Activated T-cell treated with anti-CD3 and anti-CD28 coated beads, Interleukin-2, amount 50 U/mL, for 72 hours (primary cell): ENCODE results near the gene C12orf57. TPM values are rescaled to one million over a fixed set of nuclear protein-coding genes. Genes with fewer than 3 reads are reported as not detected.

Experiments
- ATAC-seq, 2 donors: fragments of 150-1000 bp; cut with Tn5 transposase; replicated peaks in 1 of 2; 2 replicates each; pipeline ENCODE4 v1.10.0; 2021; ENCODE audit warnings: moderate library complexity in 2 of 2, mild to moderate bottlenecking in 1 of 2
- DNase-seq, 2 donors: peaks; one replicate each; pipeline ENCODE4 v3.0.0; 2021 to 2022; ENCODE audit warnings: mixed read lengths in 1 of 2
- H3K27ac Mint-ChIP-seq: one replicate; pipeline ENCODE4 v1.8.0; 2022; ENCODE audit warnings: mild to moderate bottlenecking, moderate library complexity, mixed read lengths
- H3K27me3 Mint-ChIP-seq: one replicate; pipeline ENCODE4 v1.8.0; 2022; ENCODE audit warnings: low read depth, mixed read lengths
- H3K36me3 Mint-ChIP-seq, 2 donors: one replicate each; pipeline ENCODE4 v1.8.0; 2022; ENCODE audit warnings: mixed read lengths in 2 of 2, mild to moderate bottlenecking in 1 of 2; ENCODE audit not compliant: insufficient read depth in 2 of 2
- H3K4me1 Mint-ChIP-seq: one replicate; pipeline ENCODE4 v1.8.0; 2022; ENCODE audit warnings: low read depth, mixed read lengths
- H3K4me3 Mint-ChIP-seq, 2 donors: one replicate each; pipeline ENCODE4 v1.8.0; 2022; ENCODE audit warnings: mild to moderate bottlenecking in 2 of 2, mixed read lengths in 2 of 2, moderate library complexity in 2 of 2
- H3K9me3 Mint-ChIP-seq, 2 donors: one replicate each; pipeline ENCODE4 v1.8.0; 2022; ENCODE audit warnings: mixed read lengths in 2 of 2
- total RNA-seq, 2 donors: library from RNA; stranded (reverse); gene quantifications; one replicate each; pipeline ENCODE4 v1.2.3, GENCODE V29; 2022

Gene C12orf57
- total RNA-seq, 2 donors from 2014 or later: 259 to 301 TPM

DNA sequence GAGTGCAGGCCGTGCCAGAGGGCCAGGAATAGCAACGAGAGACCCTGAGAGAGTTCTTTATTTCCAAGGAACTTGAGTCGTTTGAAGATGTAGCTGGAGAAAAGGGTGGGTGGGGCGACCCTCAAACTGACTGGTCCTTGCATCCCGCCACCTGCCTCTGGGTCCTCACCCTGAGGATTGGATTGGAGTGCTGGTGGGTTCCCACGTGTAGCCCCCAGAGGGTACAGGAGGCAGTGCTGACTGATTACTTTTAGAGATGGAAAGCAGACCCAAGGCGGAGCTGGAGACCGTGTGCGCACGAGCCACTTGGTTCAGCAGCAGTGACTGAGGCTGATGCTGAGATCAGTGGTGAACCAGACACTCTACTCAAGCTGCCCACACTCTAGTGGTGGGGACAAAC is 33.8 kb downstream of the C12orf57 start:
- no peak overlapping the region for H3K4me3 Mint-ChIP-seq
- DNase-seq: no peak
- H3K9me3 Mint-ChIP-seq: no peaks in the 10 kb centered on the region
- peak overlapping the region; percentile 29 for H3K27ac Mint-ChIP-seq
- peaks cover 6 to 29% of the 10 kb centered on the region in 2 donors for H3K36me3 Mint-ChIP-seq
- no peaks in the 10 kb centered on the region for H3K27me3 Mint-ChIP-seq
- ATAC-seq: no peak
- H3K4me1 Mint-ChIP-seq: peaks cover 14% of the 10 kb centered on the region

DNA sequence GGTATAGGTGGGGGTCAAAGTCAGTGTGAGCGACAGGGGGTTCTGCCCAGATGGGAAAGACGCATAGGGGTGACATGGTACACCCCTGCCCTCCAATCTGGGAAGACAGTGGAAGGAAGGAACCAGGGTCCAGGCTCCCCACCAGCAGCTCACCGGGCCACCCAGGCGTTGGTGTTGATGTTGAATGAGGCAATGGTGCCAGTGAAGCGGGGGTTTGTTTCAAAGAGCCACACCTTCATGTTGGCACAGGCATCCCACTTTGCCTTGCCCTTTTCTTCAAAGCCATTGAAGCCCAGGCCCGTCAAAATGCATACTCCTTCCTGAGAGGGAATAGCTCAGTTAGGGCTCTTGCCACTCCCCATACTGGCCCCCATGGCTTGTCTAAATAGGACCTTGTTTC is 34.4 kb downstream of the C12orf57 start:
- Mint-ChIP-seq H3K9me3 (no peaks in the 10 kb centered on the region), H3K36me3 (peaks cover 6 to 29% of the 10 kb centered on the region in 2 donors), H3K4me3 (no peak overlapping the region), H3K27me3 (no peaks in the 10 kb centered on the region), H3K27ac (no peak overlapping the region), H3K4me1 (peaks cover 8% of the 10 kb centered on the region)
- no peak for DNase-seq
- ATAC-seq: no peak

DNA sequence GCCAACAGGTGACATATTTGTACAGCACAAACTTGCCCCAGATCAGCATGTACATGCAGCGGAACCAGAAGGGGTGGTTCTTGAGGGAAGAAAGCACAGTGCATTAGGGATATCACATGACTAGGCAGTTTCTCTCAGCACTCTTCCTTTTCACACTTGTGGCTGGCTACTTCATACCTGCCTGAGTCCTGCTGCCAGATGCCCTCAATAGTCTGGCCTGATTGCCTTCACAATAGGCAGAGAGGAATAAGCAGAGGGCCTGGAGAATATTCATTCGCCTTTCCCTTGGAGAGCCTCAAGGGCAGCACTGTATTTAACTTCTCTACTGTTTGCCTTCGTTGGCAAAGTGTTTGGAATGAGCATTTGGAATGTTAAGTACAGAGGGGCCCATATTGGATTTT is 34.8 kb downstream of the C12orf57 start:
- Mint-ChIP-seq H3K9me3 (no peaks in the 10 kb centered on the region), H3K27me3 (no peaks in the 10 kb centered on the region), H3K36me3 (peaks cover 6 to 29% of the 10 kb centered on the region in 2 donors), H3K27ac (peak overlapping the region; percentile 56), H3K4me1 (peaks cover 4% of the 10 kb centered on the region), H3K4me3 (no peak overlapping the region)
- DNase-seq (no peak), ATAC-seq (no peak)

DNA sequence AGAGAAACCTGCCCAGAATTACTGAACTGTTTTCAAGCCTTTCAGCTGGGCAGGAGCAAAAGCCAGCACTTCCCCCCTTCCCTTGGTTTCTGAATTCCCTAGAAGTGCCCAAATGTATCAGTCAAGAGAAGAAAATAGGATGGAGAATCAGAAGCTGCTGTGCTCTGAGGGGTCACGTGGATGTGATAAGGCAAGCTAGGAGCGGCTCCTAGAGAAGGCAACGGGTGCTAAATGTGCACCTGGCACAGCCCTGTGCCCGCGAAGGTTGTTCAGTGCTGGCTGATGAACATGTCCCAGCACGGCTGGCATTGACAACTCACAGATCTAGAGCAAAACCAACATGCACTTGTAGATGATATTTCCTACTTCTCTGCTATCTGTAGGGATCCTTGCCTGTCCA is 35.2 kb downstream of the C12orf57 start:
- no peaks in the 10 kb centered on the region for H3K9me3 Mint-ChIP-seq
- ATAC-seq (no peak), DNase-seq (no peak)
- no peak overlapping the region for H3K4me3 Mint-ChIP-seq
- H3K27me3 Mint-ChIP-seq: no peaks in the 10 kb centered on the region
- peak overlapping the region; percentile 56 for H3K27ac Mint-ChIP-seq
- H3K36me3 Mint-ChIP-seq: peaks cover 6 to 29% of the 10 kb centered on the region in 2 donors
- no peaks in the 10 kb centered on the region for H3K4me1 Mint-ChIP-seq

DNA sequence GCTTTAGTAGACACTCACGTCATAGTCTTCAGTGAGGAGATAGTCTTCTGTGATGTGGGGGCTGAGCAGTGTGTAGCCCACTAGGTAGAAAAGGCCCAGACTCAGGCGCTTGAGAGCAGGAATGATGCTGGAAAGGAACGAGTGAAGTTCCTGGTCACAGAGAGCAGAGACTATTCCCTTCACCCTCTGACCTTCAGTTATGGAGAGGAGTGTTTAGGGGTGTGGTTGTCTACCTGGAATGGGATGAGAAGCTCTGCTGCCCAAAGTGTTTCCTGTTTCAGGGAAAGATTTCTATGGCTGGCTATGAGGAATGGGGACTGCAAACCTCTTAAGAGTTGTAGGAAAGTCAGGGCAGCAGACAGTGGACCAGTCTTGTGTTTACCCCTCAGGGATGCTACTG is 35.6 kb downstream of the C12orf57 start:
- Mint-ChIP-seq H3K27ac (peak overlapping the region; percentile 56), H3K4me3 (no peak overlapping the region), H3K36me3 (peaks cover 6 to 30% of the 10 kb centered on the region in 2 donors), H3K27me3 (no peaks in the 10 kb centered on the region), H3K9me3 (no peaks in the 10 kb centered on the region), H3K4me1 (no peaks in the 10 kb centered on the region)
- DNase-seq (no peak), ATAC-seq (no peak)

DNA sequence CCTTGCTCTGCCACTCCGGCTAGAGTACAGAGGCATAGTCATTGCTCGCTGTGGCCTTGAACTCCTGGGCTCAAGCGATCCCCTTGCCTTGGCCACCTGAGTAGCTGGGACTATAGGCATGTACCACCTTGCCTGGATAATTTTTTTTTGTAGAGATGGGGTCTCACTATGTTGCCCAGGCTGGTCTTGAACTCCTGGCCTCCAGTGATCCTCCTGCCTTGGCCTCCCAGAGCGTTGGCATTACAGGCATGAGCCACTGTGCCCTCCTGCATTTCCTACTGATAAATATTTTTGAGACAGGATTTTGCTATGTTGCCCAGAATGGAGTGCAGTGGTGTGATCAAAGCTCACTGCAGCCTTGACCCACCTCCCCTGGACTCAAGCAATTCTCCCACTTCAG is 36.3 kb downstream of the C12orf57 start:
- Mint-ChIP-seq H3K36me3 (peaks cover 6 to 30% of the 10 kb centered on the region in 2 donors), H3K4me3 (no peak overlapping the region), H3K27me3 (no peaks in the 10 kb centered on the region), H3K4me1 (no peaks in the 10 kb centered on the region), H3K27ac (peak overlapping the region; percentile 81), H3K9me3 (no peaks in the 10 kb centered on the region)
- ATAC-seq (no peak), DNase-seq (no peak)

DNA sequence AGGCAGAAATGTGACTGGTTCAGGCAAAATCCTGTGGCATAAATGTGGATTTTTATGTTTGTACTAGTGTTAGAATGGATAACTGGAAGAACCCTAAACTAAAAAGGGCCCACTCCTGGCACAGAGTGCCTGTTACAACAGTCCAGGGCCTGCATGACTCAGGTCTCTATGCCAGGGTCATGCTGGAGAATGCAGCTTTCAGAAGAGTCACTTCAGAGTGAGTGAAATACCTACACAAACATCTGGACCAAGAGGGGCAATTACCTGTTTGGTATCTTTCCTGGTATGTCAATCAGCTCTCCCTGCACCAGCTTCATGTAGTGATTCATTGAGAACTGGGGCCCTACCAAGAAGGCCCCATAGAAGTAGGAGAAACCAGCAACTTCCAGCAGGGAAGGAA is 36.9 kb downstream of the C12orf57 start:
- Mint-ChIP-seq H3K36me3 (peaks cover 5 to 27% of the 10 kb centered on the region in 2 donors), H3K4me1 (no peaks in the 10 kb centered on the region), H3K4me3 (no peak overlapping the region), H3K27me3 (no peaks in the 10 kb centered on the region), H3K27ac (no peak overlapping the region), H3K9me3 (no peaks in the 10 kb centered on the region)
- ATAC-seq: no peak
- DNase-seq: no peak

DNA sequence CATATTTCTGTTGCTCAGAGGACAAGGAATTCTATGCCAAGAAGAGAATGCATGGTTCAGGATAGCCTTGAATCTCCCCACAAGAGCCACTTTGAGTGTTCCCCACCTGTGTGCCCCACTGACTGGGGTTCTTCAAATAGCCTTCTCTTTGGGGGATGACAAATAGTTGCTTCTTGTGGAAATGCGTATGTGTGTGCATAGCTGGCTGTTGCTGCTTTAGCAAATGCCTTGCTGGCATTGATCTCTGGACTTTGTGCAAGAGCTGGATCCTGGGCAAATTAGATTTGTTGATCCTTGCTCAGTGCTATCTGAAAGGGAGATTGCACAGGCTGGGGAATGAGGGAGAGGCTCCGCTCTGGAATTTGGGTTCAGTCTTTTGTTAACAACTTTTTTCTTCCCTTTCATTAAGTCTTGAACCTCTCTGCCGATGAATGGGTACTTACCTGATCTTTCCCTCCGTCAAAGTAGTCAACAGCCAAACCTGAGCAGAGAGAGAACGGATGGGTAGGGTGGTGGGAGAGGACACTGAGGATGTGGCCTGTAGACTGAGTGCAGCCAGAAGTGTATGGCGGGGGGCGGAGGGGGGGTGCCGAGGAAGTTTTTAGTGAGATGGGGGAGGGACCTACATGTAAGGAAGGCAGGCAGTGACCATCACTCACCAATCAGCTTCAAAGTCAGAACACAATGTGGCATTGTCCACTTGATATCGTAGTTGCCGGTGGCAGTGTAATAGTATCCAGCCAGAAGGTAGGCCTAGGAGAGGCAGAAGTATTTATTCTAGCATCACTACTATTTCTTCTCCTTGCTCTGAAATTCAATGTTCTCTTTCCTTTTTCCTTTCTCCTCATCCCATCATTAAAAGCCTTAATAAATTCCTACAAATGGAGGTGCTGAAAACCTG is 37.6 kb downstream of the C12orf57 start:
- DNase-seq (no peak), ATAC-seq (no peak)
- H3K27ac Mint-ChIP-seq: peak overlapping the region; percentile 44
- H3K27me3 Mint-ChIP-seq: no peaks in the 10 kb centered on the region
- no peaks in the 10 kb centered on the region for H3K9me3 Mint-ChIP-seq
- H3K4me1 Mint-ChIP-seq: no peaks in the 10 kb centered on the region
- no peak overlapping the region for H3K4me3 Mint-ChIP-seq
- H3K36me3 Mint-ChIP-seq: peaks cover 3 to 24% of the 10 kb centered on the region in 2 donors

DNA sequence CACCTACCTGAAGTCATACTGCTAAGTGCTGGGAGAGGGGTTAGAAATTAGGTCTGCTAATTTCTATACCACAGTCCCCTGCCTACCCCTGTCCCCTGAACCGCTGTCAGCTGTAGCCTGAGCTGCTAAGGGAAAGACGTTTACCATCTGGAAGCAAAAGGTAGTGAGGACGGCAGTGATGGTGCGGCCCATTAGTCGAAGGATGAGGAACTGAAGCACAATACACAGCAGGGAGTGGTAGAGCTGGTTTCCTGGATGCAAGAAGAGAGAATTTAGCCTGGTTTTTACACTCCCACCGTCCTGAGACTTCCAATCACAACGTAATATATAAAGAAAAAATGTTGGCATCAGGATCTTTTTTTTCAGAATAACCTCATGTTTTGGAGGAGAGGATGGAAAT is 38.7 kb downstream of the C12orf57 start:
- DNase-seq (no peak), ATAC-seq (no peak)
- H3K36me3 Mint-ChIP-seq: peaks cover 3 to 14% of the 10 kb centered on the region in 2 donors
- no peaks in the 10 kb centered on the region for H3K4me1 Mint-ChIP-seq
- no peak overlapping the region for H3K27ac Mint-ChIP-seq
- no peaks in the 10 kb centered on the region for H3K9me3 Mint-ChIP-seq
- no peaks in the 10 kb centered on the region for H3K27me3 Mint-ChIP-seq
- H3K4me3 Mint-ChIP-seq: no peak overlapping the region

DNA sequence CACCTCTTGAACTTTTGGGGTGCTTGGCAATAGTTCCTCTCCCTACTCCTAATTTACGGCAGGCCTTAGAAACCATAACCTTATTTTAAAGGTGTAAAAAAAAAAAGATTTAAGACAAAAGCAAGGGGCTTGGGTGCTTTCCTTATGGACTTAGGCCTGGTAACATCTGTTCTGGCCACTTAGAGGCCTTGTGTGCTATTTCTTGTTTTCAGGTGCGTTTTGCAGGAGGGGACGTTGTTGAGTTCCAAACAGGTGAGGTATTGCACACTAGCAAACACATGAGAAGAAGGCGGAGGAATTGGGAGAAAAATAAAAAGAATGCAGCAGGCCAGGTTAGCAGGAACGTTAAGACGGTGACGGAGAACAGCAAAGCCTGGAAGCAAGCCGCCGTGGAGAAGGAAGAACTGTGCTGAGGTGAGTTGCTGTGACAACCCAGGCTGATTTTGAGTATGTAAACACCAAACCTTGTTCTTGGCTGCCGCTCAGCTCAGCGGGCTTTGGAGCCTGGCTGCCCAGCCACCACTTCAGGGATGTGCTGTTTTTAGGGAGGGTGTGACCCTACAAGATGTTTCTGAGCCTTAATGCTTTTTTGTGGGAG is 44.2 kb downstream of the C12orf57 start:
- no peaks in the 10 kb centered on the region for H3K4me1 Mint-ChIP-seq
- H3K27ac Mint-ChIP-seq: no peak overlapping the region
- DNase-seq (no peak), ATAC-seq (no peak)
- peaks cover 5 to 18% of the 10 kb centered on the region in 2 donors for H3K36me3 Mint-ChIP-seq
- H3K4me3 Mint-ChIP-seq: no peak overlapping the region
- no peaks in the 10 kb centered on the region for H3K9me3 Mint-ChIP-seq
- no peaks in the 10 kb centered on the region for H3K27me3 Mint-ChIP-seq

Other genes with a start within 250 kb of the C12orf57 start
- under 1 TPM; 0.58 to 0.76 TPM for gene PIANP, start 243.2 kb upstream of the C12orf57 start, total RNA-seq
- gene COPS7A, start 220.0 kb upstream of the C12orf57 start, total RNA-seq: 10 to 100 TPM; 30.2 to 39.7 TPM
- 100 to 1,000 TPM; 122 to 134 TPM for gene MLF2, start 190.9 kb upstream of the C12orf57 start, total RNA-seq
- 100 to 1,000 TPM; 119 to 154 TPM for gene PTMS, start 177.7 kb upstream of the C12orf57 start, total RNA-seq
- gene LAG3, start 171.5 kb upstream of the C12orf57 start, total RNA-seq: 100 to 1,000 TPM; 117 to 188 TPM
- 100 to 1,000 TPM; 126 to 141 TPM for gene CD4, start 154.5 kb upstream of the C12orf57 start, total RNA-seq
- gene GPR162, start 122.2 kb upstream of the C12orf57 start, total RNA-seq: under 1 TPM; 0.72 to 0.93 TPM
- gene P3H3, start 115.6 kb upstream of the C12orf57 start, total RNA-seq: 1 to 10 TPM; 2.2 to 2.6 TPM
- 1 to 10 TPM in 1 of 2 donors, under 1 TPM in 1; 0.95 to 1.3 TPM for gene GNB3, start 103.1 kb upstream of the C12orf57 start, total RNA-seq
- 10 to 100 TPM; 67.7 to 94.8 TPM for gene CDCA3, start 92.7 kb upstream of the C12orf57 start, total RNA-seq
- gene USP5, start 91.9 kb upstream of the C12orf57 start, total RNA-seq: 100 to 1,000 TPM in 1 of 2 donors, 10 to 100 TPM in 1; 98.0 to 105 TPM
- 100 to 1,000 TPM; 504 to 562 TPM for gene TPI1, start 76.5 kb upstream of the C12orf57 start, total RNA-seq
- gene SPSB2, start 70.7 kb upstream of the C12orf57 start, total RNA-seq: 10 to 100 TPM in 1 of 2 donors, 1 to 10 TPM in 1; 9.6 to 10.4 TPM
- 10 to 100 TPM in 1 of 2 donors, 1 to 10 TPM in 1; 8.6 to 11.3 TPM for gene LRRC23, start 39.2 kb upstream of the C12orf57 start, total RNA-seq
- gene ENO2, start 29.4 kb upstream of the C12orf57 start, total RNA-seq: 100 to 1,000 TPM; 115 to 145 TPM
- 10 to 100 TPM; 51.4 to 64.9 TPM for gene ATN1, start 16.1 kb upstream of the C12orf57 start, total RNA-seq
- not detected for gene RNU7-1, start 206 bp upstream of the C12orf57 start, total RNA-seq
- gene PTPN6, start 7.3 kb downstream of the C12orf57 start, total RNA-seq: 100 to 1,000 TPM; 238 to 313 TPM
- gene PHB2, start 26.6 kb downstream of the C12orf57 start, total RNA-seq: 100 to 1,000 TPM; 296 to 348 TPM
- gene EMG1, start 26.9 kb downstream of the C12orf57 start, total RNA-seq: 10 to 100 TPM; 44.9 to 45.7 TPM
- 10 to 100 TPM; 28.3 to 29.0 TPM for gene LPCAT3, start 74.5 kb downstream of the C12orf57 start, total RNA-seq
- 1 to 10 TPM; 4.0 to 6.6 TPM for gene C1S, start 116.7 kb downstream of the C12orf57 start, total RNA-seq
- 1 to 10 TPM; 5.6 to 6.4 TPM for gene C1R, start 148.4 kb downstream of the C12orf57 start, total RNA-seq
- gene C1RL, start 165.2 kb downstream of the C12orf57 start, total RNA-seq: 10 to 100 TPM; 22.6 to 27.4 TPM
- gene RBP5, start 184.9 kb downstream of the C12orf57 start, total RNA-seq: under 1 TPM in 1 of 2 donors, not detected in 1; 0.26 TPM
- 10 to 100 TPM; 56.1 to 59.2 TPM for gene CLSTN3, start 186.3 kb downstream of the C12orf57 start, total RNA-seq
- gene PEX5, start 245.7 kb downstream of the C12orf57 start, total RNA-seq: 10 to 100 TPM; 25.4 to 35.2 TPM